AG10803 (cell line): Measurements from ENCODE around the gene TGFBR1.

Experiments
- DNase-seq: peaks from one replicate; pipeline ENCODE4 v3.0.0; 2010; ENCODE audit warnings: low read depth
- H3K4me3 ChIP-seq: 2 replicates; pipeline ENCODE4 v1.5.1; 2011; ENCODE audit warnings: mild to moderate bottlenecking, low read length, control low read depth
- CTCF ChIP-seq: conservative IDR thresholded peaks from 2 replicates; pipeline ENCODE4 v1.5.1; 2011; ENCODE audit warnings: mild to moderate bottlenecking, low read length, control low read depth, inconsistent platforms

TGFBR1 gene

GRCh38 chr9:99197987-99198386 lies 93.1 kb downstream of the TGFBR1 start:
- TF ChIP-seq CTCF = no peak
- no peak overlapping the region for H3K4me3 ChIP-seq

DNA sequence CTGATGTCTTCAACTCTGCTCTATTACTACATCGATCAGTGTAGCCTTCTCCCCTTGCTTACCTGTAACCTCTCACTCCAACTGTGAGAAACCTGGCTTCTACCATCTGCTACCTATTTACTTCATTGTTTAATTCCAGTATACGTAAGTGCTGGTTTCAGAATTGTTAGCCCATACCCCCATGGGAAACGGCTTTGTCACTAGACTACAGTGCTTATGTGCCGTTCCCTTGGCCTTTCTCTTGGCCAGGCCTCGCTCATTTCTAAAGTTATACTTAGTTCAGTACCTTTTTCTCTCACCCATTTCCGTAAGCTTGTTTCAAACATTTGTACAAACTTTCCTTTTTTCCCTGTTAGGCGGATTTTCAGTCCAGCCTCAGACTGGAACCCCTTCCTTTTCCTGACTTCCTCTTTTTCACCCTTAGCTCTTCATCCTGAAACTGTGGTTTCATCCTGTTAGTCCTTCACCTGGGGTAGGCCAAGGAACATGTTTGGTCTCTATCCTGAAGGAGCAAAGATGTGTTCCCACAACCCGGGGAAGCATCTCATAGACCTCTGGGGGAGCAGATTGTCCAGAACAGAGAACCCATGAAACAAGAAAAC lies 95.1 kb downstream of the TGFBR1 start:
- H3K4me3 ChIP-seq = no peak overlapping the region
- no peak for TF ChIP-seq CTCF
- DNase-seq = no peak

More at GRCh38 chr9:99197987-99198386, 93.1 kb downstream of the TGFBR1 start:
- DNase-seq = no peak

DNA sequence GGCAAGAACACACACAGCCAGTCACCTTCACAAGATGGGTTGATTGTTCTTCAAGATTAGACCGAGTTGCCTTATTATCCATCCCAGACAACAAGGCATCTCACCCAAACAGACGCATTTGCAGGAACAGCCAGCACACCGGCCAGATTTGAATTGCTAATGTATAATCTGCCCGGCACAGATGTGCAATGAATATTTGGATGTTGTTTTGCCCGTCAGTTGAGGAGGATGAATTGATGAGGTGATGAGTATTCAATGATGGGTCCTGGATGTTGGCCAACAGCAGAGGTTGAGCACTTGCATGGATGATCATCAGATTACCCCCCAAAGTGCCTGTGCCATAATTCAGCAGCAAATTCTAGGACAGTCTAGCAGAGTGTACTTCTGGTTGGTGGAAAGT lies 96.7 kb downstream of the TGFBR1 start:
- TF ChIP-seq CTCF = no peak
- no peak for DNase-seq
- H3K4me3 ChIP-seq = no peak overlapping the region
